H1 (cell line): Measurements from ENCODE around the gene SKIDA1. TPM values are rescaled to one million over a fixed set of nuclear protein-coding genes. Genes with fewer than 3 reads are reported as not detected.

ENCODE experiments used
- CTCF ChIA-PET: fragments of 300-600 bp; sonication (Branson Sonifier 250); formaldehyde crosslinking; loops from one replicate; lab custom pipeline; 2021; ENCODE audit not compliant: partially characterized antibody; lab: Charles Lee
- POLR2A ChIA-PET: fragments of 300-600 bp; sonication (Branson Sonifier 250); formaldehyde crosslinking; loops from one replicate; lab custom pipeline; 2021; ENCODE audit warnings: inconsistent platforms; ENCODE audit not compliant: partially characterized antibody; lab: Charles Lee
- DNase-seq, 2 experiments: peaks; one replicate each; pipeline versions ENCODE4 v3.0.0 to v3.0.0-alpha.2; 2010 to 2022; ENCODE audit warnings: low spot score in 2 of 2, low read depth in 1 of 2, mixed read lengths in 1 of 2
- FAIRE-seq: peaks from 2 replicates; lab custom pipeline; 2011; peaks lifted over from hg19 to GRCh38; lab: Jason Lieb, UNC
- H2AFZ ChIP-seq: 2 replicates; pipeline ENCODE4 v1.8.1; 2012; ENCODE audit warnings: low read length, inconsistent platforms
- H2AK5ac ChIP-seq: 2 replicates; pipeline ENCODE4 v1.6.1; 2013; ENCODE audit warnings: low read depth, low read length
- H2BK120ac ChIP-seq: replicated peaks from 2 replicates; pipeline ENCODE3; 2013; ENCODE audit warnings: low read depth, low read length, inconsistent platforms
- H2BK12ac ChIP-seq: 2 replicates; pipeline ENCODE4 v1.6.1; 2013; ENCODE audit warnings: low read depth, low read length
- H2BK15ac ChIP-seq: 2 replicates; pipeline ENCODE4 v1.6.1; 2013; ENCODE audit warnings: low read length
- H2BK20ac ChIP-seq: 2 replicates; pipeline ENCODE4 v1.6.1; 2013; ENCODE audit warnings: low read length
- H2BK5ac ChIP-seq: 2 replicates; pipeline ENCODE4 v1.6.1; 2013; ENCODE audit warnings: low read depth, low read length
- H3K14ac ChIP-seq: 2 replicates; pipeline ENCODE4 v1.6.1; 2013; ENCODE audit warnings: inconsistent platforms; ENCODE audit not compliant: insufficient read length
- H3K18ac ChIP-seq: 2 replicates; pipeline ENCODE4 v1.6.1; 2013; ENCODE audit warnings: low read length; ENCODE audit errors: extremely low read depth
- H3K23ac ChIP-seq: 2 replicates; pipeline ENCODE4 v1.6.1; 2013; ENCODE audit warnings: inconsistent platforms; ENCODE audit not compliant: insufficient read length
- H3K23me2 ChIP-seq: 2 replicates; pipeline ENCODE4 v1.6.1; 2013; ENCODE audit warnings: low read depth, low read length
- H3K27ac ChIP-seq: 2 replicates; pipeline ENCODE4 v1.6.1; 2011; ENCODE audit warnings: low read depth, low read length, inconsistent platforms
- H3K27me3 ChIP-seq, 4 experiments: replicated peaks in 1 of 4; 1 replicate in 1 of 4; 2 replicates in 3 of 4; pipeline versions ENCODE4 v1.6.1 to v1.8.1; 2011 to 2013; ENCODE audit warnings: low read length in 3 of 4, mild to moderate bottlenecking in 3 of 4, inconsistent platforms in 2 of 4, mixed read lengths in 2 of 4, moderate library complexity in 1 of 4; ENCODE audit not compliant: control insufficient read depth in 3 of 4, insufficient read depth in 3 of 4; ENCODE audit errors: extremely low read depth in 1 of 4
- H3K36me3 ChIP-seq, 4 experiments: 2 replicates each; pipeline versions ENCODE4 v1.6.1 to v1.8.1; 2011 to 2013; ENCODE audit warnings: mild to moderate bottlenecking in 4 of 4, low read length in 3 of 4, moderate library complexity in 2 of 4, control low read depth in 1 of 4, inconsistent platforms in 1 of 4; ENCODE audit not compliant: insufficient read depth in 4 of 4, control insufficient read depth in 2 of 4
- H3K4ac ChIP-seq: replicated peaks from 2 replicates; pipeline ENCODE3; 2013; ENCODE audit warnings: low read length, low read depth, mixed read lengths, inconsistent platforms; ENCODE audit not compliant: insufficient read length
- H3K4me1 ChIP-seq, 4 experiments: replicated peaks in 1 of 4; 1 replicate in 1 of 4; 2 replicates in 3 of 4; pipeline versions ENCODE4 v1.6.1 to v1.8.1; 2011 to 2013; ENCODE audit warnings: low read length in 3 of 4, inconsistent platforms in 2 of 4, mixed read lengths in 1 of 4; ENCODE audit not compliant: insufficient read depth in 4 of 4, control insufficient read depth in 3 of 4
- H3K4me2 ChIP-seq, 2 experiments: 2 replicates each; pipeline versions ENCODE4 v1.6.1 to v1.8.1; 2011 to 2013; ENCODE audit warnings: low read depth in 2 of 2, low read length in 2 of 2, control low read depth in 1 of 2, inconsistent platforms in 1 of 2, mild to moderate bottlenecking in 1 of 2; ENCODE audit not compliant: insufficient read depth in 1 of 2
- H3K4me3 ChIP-seq, 4 experiments: fragments of 200-600, 300-600 bp in 1 of 4; sonication (generic), shearing (Covaris generic), sonication (Bioruptor Twin) in 1 of 4; 2 replicates each; pipeline versions ENCODE4 v1.5.1 to v1.8.1; 2011 to 2016; ENCODE audit warnings: low read length in 4 of 4, low read depth in 3 of 4, control low read depth in 2 of 4, inconsistent platforms in 2 of 4, mild to moderate bottlenecking in 2 of 4, mixed read lengths in 1 of 4, moderate library complexity in 1 of 4; ENCODE audit not compliant: insufficient read depth in 2 of 4; ENCODE audit errors: extremely low read depth in 1 of 4
- H3K56ac ChIP-seq: replicated peaks from 2 replicates; pipeline ENCODE3; 2013; ENCODE audit warnings: low read depth, mild to moderate bottlenecking, mixed read lengths, low read length, inconsistent platforms; ENCODE audit not compliant: insufficient read length
- H3K79me1 ChIP-seq: 2 replicates; pipeline ENCODE4 v1.6.1; 2013; ENCODE audit warnings: low read depth, low read length, control low read depth
- H3K79me2 ChIP-seq, 2 experiments: 2 replicates each; pipeline versions ENCODE4 v1.6.1 to v1.8.1; 2012 to 2013; ENCODE audit warnings: low read length in 2 of 2, mild to moderate bottlenecking in 2 of 2, inconsistent platforms in 1 of 2; ENCODE audit not compliant: insufficient read depth in 2 of 2, control insufficient read depth in 1 of 2
- H3K9ac ChIP-seq, 4 experiments: replicated peaks in 1 of 4; 1 replicate in 1 of 4; 2 replicates in 3 of 4; pipeline versions ENCODE4 v1.6.1 to v1.8.1; 2011 to 2013; ENCODE audit warnings: low read depth in 3 of 4, low read length in 3 of 4, control low read depth in 2 of 4, mild to moderate bottlenecking in 2 of 4, moderate library complexity in 2 of 4, inconsistent platforms in 1 of 4; ENCODE audit errors: extremely low read depth in 1 of 4
- H3K9me3 ChIP-seq, 2 experiments: 2 replicates each; pipeline versions ENCODE4 v1.6.1 to v1.8.1; 2012 to 2013; ENCODE audit warnings: mild to moderate bottlenecking in 2 of 2, moderate library complexity in 2 of 2, control low read depth in 1 of 2, inconsistent platforms in 1 of 2, low read depth in 1 of 2, low read length in 1 of 2, mixed read lengths in 1 of 2; ENCODE audit not compliant: insufficient read depth in 2 of 2
- H4K20me1 ChIP-seq, 2 experiments: replicated peaks in 1 of 2; 2 replicates each; pipeline versions ENCODE3 to v1.8.1; 2011 to 2013; ENCODE audit warnings: inconsistent platforms in 2 of 2, low read length in 2 of 2, mild to moderate bottlenecking in 1 of 2; ENCODE audit not compliant: insufficient read depth in 2 of 2, control insufficient read depth in 1 of 2
- H4K5ac ChIP-seq: 2 replicates; pipeline ENCODE4 v1.6.1; 2013; ENCODE audit warnings: low read length, low read depth, mixed read lengths, inconsistent platforms; ENCODE audit not compliant: insufficient read length
- H4K8ac ChIP-seq: 2 replicates; pipeline ENCODE4 v1.8.0; 2013; ENCODE audit warnings: mild to moderate bottlenecking, moderate library complexity, low read length, inconsistent platforms; ENCODE audit not compliant: insufficient read depth; ENCODE audit errors: extremely low read depth
- H4K91ac ChIP-seq: replicated peaks from 2 replicates; pipeline ENCODE3; 2013; ENCODE audit warnings: low read length, mixed read lengths, inconsistent platforms; ENCODE audit not compliant: insufficient read length
- ATF3 ChIP-seq: IDR thresholded peaks from 2 replicates; pipeline ENCODE4 v1.6.1; 2011; ENCODE audit warnings: low read depth, mild to moderate bottlenecking, low read length; ENCODE audit not compliant: insufficient read depth
- CBX8 ChIP-seq: fragments of 300-800, 300-1000 bp; sonication (generic); IDR thresholded peaks from 2 replicates; pipeline ENCODE4 v1.7.1; 2016; ENCODE audit warnings: low read depth, low read length, borderline replicate concordance
- FOSL1 ChIP-seq: IDR thresholded peaks from 2 replicates; pipeline ENCODE4 v1.6.1; 2011; ENCODE audit warnings: mild to moderate bottlenecking, low read depth, low read length, moderate library complexity; ENCODE audit not compliant: insufficient read depth
- GABPA ChIP-seq: IDR thresholded peaks from 2 replicates; pipeline ENCODE4 v1.6.1; 2011; ENCODE audit warnings: mild to moderate bottlenecking, low read length, moderate library complexity, borderline replicate concordance; ENCODE audit not compliant: insufficient read depth
- JUND ChIP-seq: IDR thresholded peaks from 2 replicates; pipeline ENCODE4 v1.6.1; 2011; ENCODE audit warnings: mild to moderate bottlenecking, improper control_type of control experiment, low read length
- KDM1A ChIP-seq: fragments of 200-600, 300-600 bp; sonication (generic); IDR thresholded peaks from 2 replicates; pipeline ENCODE4 v1.7.1; 2016; ENCODE audit warnings: mild to moderate bottlenecking, low read length, borderline replicate concordance
- KDM5A ChIP-seq: fragments of 200-600 bp; IDR thresholded peaks from 2 replicates; pipeline ENCODE4 v1.7.1; 2012; ENCODE audit warnings: mild to moderate bottlenecking, low read length, inconsistent platforms, mixed read lengths
- POLR2AphosphoS5 ChIP-seq: IDR thresholded peaks from 2 replicates; pipeline ENCODE4 v1.6.1; 2011; ENCODE audit warnings: low read depth, low read length
- RBBP5 ChIP-seq: IDR thresholded peaks from 2 replicates; pipeline ENCODE4 v1.7.1; 2012; ENCODE audit warnings: low read depth, mild to moderate bottlenecking, inconsistent platforms, low read length, moderate library complexity, borderline replicate concordance
- TAF1 ChIP-seq: IDR thresholded peaks from 2 replicates; pipeline ENCODE4 v1.6.1; 2011; ENCODE audit warnings: mild to moderate bottlenecking, low read depth, low read length
- WGBS, 2 experiments: shearing (Covaris generic) in 1 of 2; methylation state at CpG; one replicate each; pipeline versions ENCODE4 v1.1.6 to v1.1.7; 2013 to 2015; ENCODE audit warnings: low lambda C conversion rate in 2 of 2, mixed read lengths in 2 of 2, inconsistent platforms in 1 of 2, low coverage in 1 of 2, missing lambda C conversion rate in 1 of 2; ENCODE audit not compliant: insufficient replicate concordance in 2 of 2, insufficient coverage in 1 of 2, insufficient read length in 1 of 2; ENCODE audit errors: extremely low coverage in 1 of 2, missing lambda C conversion rate in 1 of 2; 5-methylcytosine and 5-hydroxymethylcytosine counted together
- polyA plus RNA-seq, 7 experiments: library from polyadenylated mRNA; depleted of rRNA in 3 of 7; stranded (reverse) in 5 of 7; unstranded in 2 of 7; fragments of >200 nt in 5 of 7; fragments of 200-250 nt in 2 of 7; gene quantifications; 1 replicate in 5 of 7; 2 replicates in 1 of 7; 4 replicates in 1 of 7; pipeline versions ENCODE4 v1.2.1 to v1.2.3, GENCODE V29; 2011 to 2013; ENCODE audit warnings: missing spikeins in 2 of 7, mixed read lengths in 2 of 7
- total RNA-seq: library from RNA; stranded (reverse); fragmentation: NEBNext Ultra II Directional; extraction: Animal tissue kit (Norgen Biotek cat#: 25700); gene quantifications from 2 replicates; pipeline ENCODE4 v1.2.1, GENCODE V29; 2021

Gene SKIDA1
- total and polyA plus RNA-seq, 2 of the 8 experiments (the other 6 are each of a cell fraction or from before 2014, with no cell fraction given) = 1.5 to 8.0 TPM

- peak overlapping the region; percentile 96 to 100 for H3K4me2 ChIP-seq
- no peaks in the 10 kb centered on the region; a peak in 2 of 7 replicates for H3K27me3 ChIP-seq
- no peak for FAIRE-seq
- H3K36me3 ChIP-seq = no peaks in the 10 kb centered on the region
- DNase-seq = no peak
- no peak overlapping the region for H3K23ac ChIP-seq
- no peak overlapping the region for H2BK5ac ChIP-seq
- POLR2A ChIA-PET = interaction anchor here (0.5 to 17.3 kb wide), 5 partner anchors 8 to 77 kb away, joined by 3 to 352 read pairs (median 3); partner anchors contain the start of gene SKIDA1
- H3K79me2 ChIP-seq = peaks cover 0 to 60% of the 10 kb centered on the region in 2 experiments; a peak in 3 of 4 replicates
- WGBS, 2 experiments = 2% methylated on average over 10 of the region's 10 CpGs; no CpG with 5 or more reads in 1 of the 2 experiments
- H3K23me2 ChIP-seq = peaks cover 26% of the 10 kb centered on the region
- H4K5ac ChIP-seq = no peak overlapping the region
- no peak overlapping the region for H3K56ac ChIP-seq
- peak overlapping the region; percentile 14 for H2BK120ac ChIP-seq
- no peak overlapping the region for H3K14ac ChIP-seq
- H4K91ac ChIP-seq = no peak overlapping the region
- no peak overlapping the region for H3K27ac ChIP-seq
- H3K9me3 ChIP-seq = no peaks in the 10 kb centered on the region
- peaks cover 0 to 2% of the 10 kb centered on the region in 2 experiments for H4K20me1 ChIP-seq
- H3K18ac ChIP-seq = no peak overlapping the region
- no peak overlapping the region for H2AFZ ChIP-seq
- no peak overlapping the region for H2BK20ac ChIP-seq
- CTCF ChIA-PET = interaction anchor here (0.8 to 4.2 kb wide), 7 partner anchors 10 to 237 kb away, joined by 3 to 24 read pairs (median 6); partner anchors contain the start of gene SKIDA1
- H3K4me3 ChIP-seq = peak overlapping the region; percentile 66 to 90 (median 80)
- H2AK5ac ChIP-seq = no peak overlapping the region
- peak overlapping the region in 2 of 4 experiments; percentile 28 to 70; a peak in 2 of 7 replicates for H3K9ac ChIP-seq
- H4K8ac ChIP-seq = no peak overlapping the region
- peak overlapping the region; percentile 51; the same call in 1 of the 2 replicates for H2BK12ac ChIP-seq
- peaks cover 5 to 29% (median 19%) of the 10 kb centered on the region in 4 experiments; a peak in 5 of 7 replicates for H3K4me1 ChIP-seq
- no peaks in the 10 kb centered on the region for H3K79me1 ChIP-seq
- H2BK15ac ChIP-seq = no peak overlapping the region
- no peak overlapping the region for H3K4ac ChIP-seq
- TF ChIP-seq JUND = no peak
- no peak for TF ChIP-seq KDM5A
- TF ChIP-seq FOSL1 = no peak
- TF ChIP-seq POLR2AphosphoS5 = no peak
- TF ChIP-seq CBX8 = no peak
- no peak for TF ChIP-seq ATF3
- no peak for TF ChIP-seq TAF1
- no peak for TF ChIP-seq RBBP5
- TF ChIP-seq KDM1A = no peak
- no peak for TF ChIP-seq GABPA
These were observed 10.6 kb downstream of the SKIDA1 start for GRCh38 chr10:21514818-21515351.
